ENCODE data around the gene LRRC52.

The LRRC52 gene

DNA sequence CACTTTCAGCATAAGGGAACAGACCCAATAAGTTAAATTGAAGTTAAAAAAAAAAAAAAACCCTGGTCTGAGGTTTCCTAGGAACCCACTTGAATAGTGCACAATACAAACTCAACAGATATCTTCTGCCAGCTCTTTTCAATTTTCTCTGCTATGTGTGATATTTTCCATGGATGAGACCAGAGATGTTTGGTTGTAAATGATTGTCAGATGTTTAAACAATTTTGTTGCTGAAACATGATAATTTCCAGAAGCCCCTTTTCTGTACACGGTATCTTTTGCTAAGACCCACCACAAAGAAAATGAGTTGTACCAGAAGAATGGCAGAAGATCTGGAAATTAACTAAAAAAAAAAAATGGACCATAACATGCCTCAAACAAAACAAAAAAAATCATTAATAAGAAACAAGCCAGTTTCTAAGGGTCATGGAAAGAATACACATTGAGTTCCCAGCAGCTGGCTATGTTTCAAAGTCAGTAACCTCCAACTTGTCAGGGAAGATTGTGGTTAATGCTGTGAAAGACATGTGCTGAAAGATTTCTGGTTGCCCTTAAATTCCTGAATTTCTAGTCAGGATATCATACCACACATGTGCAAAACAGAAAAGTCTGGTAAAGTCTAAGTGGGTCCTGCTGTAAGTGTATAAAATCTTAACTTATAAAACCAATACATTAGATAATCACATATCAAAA lies 51.6 kb downstream of the LRRC52 start:
- TF ChIP-seq, protein P1, sequence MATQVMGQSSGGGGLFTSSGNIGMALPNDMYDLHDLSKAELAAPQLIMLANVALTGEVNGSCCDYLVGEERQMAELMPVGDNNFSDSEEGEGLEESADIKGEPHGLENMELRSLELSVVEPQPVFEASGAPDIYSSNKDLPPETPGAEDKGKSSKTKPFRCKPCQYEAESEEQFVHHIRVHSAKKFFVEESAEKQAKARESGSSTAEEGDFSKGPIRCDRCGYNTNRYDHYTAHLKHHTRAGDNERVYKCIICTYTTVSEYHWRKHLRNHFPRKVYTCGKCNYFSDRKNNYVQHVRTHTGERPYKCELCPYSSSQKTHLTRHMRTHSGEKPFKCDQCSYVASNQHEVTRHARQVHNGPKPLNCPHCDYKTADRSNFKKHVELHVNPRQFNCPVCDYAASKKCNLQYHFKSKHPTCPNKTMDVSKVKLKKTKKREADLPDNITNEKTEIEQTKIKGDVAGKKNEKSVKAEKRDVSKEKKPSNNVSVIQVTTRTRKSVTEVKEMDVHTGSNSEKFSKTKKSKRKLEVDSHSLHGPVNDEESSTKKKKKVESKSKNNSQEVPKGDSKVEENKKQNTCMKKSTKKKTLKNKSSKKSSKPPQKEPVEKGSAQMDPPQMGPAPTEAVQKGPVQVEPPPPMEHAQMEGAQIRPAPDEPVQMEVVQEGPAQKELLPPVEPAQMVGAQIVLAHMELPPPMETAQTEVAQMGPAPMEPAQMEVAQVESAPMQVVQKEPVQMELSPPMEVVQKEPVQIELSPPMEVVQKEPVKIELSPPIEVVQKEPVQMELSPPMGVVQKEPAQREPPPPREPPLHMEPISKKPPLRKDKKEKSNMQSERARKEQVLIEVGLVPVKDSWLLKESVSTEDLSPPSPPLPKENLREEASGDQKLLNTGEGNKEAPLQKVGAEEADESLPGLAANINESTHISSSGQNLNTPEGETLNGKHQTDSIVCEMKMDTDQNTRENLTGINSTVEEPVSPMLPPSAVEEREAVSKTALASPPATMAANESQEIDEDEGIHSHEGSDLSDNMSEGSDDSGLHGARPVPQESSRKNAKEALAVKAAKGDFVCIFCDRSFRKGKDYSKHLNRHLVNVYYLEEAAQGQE (IDR thresholded peaks at IDR 0.05; ENCODE audit: insufficient read depth in 1 of 2, low read depth in 2 of 2, low read length in 2 of 2): no peak
- no peak for TF ChIP-seq TAF1 (IDR thresholded peaks at IDR 0.05; ENCODE audit: borderline replicate concordance, insufficient read depth, low read length)
- TF ChIP-seq FOXP2 (optimal IDR thresholded peaks at IDR 0.05; ENCODE audit: borderline replicate concordance, extremely low read depth, extremely low read length, insufficient read depth): no peak
- no peak for TF ChIP-seq POLR2AphosphoS5 (IDR thresholded peaks at IDR 0.05; ENCODE audit: low read depth, low read length)
- no peak for TF ChIP-seq SIN3A (IDR thresholded peaks at IDR 0.05; ENCODE audit: borderline replicate concordance, insufficient read depth, low read length)

DNA sequence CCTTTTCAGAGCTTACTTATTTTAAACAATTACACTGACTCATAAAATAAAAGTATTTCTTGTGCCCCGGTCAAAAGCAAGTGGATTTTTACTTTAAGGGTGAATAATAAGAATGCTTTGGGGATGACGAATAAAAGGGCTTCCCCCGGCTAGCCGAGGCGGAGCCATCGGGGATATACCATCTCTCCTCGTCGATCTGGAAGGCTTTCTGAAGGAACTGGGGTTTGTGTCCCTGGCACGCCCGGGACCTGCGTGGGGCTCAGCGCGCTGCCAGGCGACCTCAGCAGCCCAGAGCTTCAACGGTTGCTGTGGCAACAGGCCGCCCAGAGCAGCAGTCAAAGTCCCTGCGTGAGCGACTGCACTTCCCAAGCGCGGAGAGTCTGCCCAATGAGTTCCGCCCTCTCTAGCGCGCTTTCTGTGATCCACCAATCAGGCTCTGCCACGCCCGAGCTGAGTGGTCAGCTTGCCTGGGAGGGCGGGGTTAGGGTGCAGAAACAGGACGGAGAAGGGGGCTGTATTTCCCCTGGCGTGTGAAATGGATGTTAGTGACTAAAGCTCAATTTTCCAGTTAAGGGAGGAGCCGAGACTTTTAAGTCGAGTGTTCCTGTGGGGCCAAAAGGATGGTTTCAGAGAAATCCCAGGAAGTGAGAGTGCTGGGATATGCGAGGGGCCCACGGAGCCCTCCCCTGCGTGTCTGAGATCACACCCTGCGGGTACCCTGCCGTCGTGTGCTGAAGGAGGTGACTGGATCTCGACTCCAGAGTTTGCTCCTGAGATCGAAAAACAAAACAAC lies 54.3 kb downstream of the LRRC52 start:
- peak; percentile 11 for TF ChIP-seq FOXP2 (optimal IDR thresholded peaks at IDR 0.05; ENCODE audit: borderline replicate concordance, extremely low read depth, extremely low read length, insufficient read depth)
- no peak for TF ChIP-seq SIN3A (IDR thresholded peaks at IDR 0.05; ENCODE audit: borderline replicate concordance, insufficient read depth, low read length)

DNA sequence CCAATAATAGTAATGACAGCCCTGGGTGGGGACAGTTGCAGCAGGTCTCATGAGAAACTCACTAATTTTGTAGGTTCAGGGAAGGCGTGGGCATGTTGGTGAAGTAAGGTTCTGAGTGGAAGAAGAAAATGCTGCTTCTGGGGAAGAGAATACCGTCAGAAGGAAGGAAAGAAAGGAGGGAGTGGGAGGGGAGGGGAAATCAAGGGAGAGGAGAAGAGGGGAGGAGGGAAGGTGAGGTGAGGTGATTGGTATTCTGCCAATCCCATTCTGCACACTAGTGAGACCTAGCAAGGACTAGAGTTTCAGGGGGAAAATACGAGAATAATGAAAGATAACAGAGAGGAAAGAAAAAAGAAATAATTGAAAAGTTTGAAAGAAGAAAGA lies 54.9 kb downstream of the LRRC52 start:
- TF ChIP-seq TAF1 (IDR thresholded peaks at IDR 0.05; ENCODE audit: borderline replicate concordance, insufficient read depth, low read length): no peak
- TF ChIP-seq FOXP2 (optimal IDR thresholded peaks at IDR 0.05; ENCODE audit: borderline replicate concordance, extremely low read depth, extremely low read length, insufficient read depth): no peak
- TF ChIP-seq, protein P1 (IDR thresholded peaks at IDR 0.05; ENCODE audit: insufficient read depth in 1 of 2, low read depth in 2 of 2, low read length in 2 of 2): no peak
- TF ChIP-seq POLR2AphosphoS5 (IDR thresholded peaks at IDR 0.05; ENCODE audit: low read depth, low read length): no peak
- TF ChIP-seq SIN3A (IDR thresholded peaks at IDR 0.05; ENCODE audit: borderline replicate concordance, insufficient read depth, low read length): no peak

DNA sequence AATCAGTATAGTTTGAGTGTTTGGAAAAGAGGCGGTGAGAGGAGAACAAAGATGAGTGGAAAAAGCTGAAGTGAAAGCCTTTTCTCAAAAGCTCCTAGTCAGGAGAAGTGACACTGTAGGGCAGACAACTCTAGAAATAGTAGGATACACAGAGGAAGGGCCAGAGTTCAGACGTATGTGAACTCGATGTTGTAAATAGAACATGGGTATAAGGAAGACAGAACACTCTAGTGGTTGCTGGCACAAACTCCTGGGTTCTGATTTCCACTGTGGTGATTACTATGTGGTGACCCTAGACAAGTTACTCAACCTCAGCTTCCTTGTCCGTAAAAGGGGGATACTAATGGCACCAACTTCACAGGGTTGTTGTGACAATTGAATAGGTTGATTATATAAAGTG lies 57.0 kb downstream of the LRRC52 start:
- TF ChIP-seq SIN3A (IDR thresholded peaks at IDR 0.05; ENCODE audit: borderline replicate concordance, insufficient read depth, low read length): no peak
- TF ChIP-seq FOXP2 (optimal IDR thresholded peaks at IDR 0.05; ENCODE audit: borderline replicate concordance, extremely low read depth, extremely low read length, insufficient read depth): no peak
- TF ChIP-seq POLR2AphosphoS5 (IDR thresholded peaks at IDR 0.05; ENCODE audit: low read depth, low read length): no peak
- TF ChIP-seq TAF1 (IDR thresholded peaks at IDR 0.05; ENCODE audit: borderline replicate concordance, insufficient read depth, low read length): no peak
- TF ChIP-seq, protein P1 (IDR thresholded peaks at IDR 0.05; ENCODE audit: insufficient read depth in 1 of 2, low read depth in 2 of 2, low read length in 2 of 2): no peak

DNA sequence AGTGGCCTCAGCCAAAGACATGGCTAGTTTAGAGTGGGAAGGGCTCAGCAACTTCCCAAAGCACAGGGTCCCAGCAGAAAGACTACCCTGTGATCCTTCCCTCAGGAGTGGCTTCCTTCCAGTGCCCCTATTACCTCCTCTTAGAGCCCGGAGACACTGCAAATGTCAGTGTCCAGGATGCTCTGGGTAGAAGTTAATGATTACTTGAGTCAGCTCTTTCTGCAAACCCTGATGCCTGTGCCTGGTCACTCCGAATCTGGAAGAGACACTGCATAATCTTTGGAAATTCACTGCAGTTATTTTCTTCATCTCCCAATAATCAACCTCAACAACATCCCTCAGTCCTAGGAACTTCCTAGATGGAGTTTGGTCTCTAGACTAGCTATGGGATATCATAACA lies 60.0 kb downstream of the LRRC52 start:
- TF ChIP-seq, protein P1 (IDR thresholded peaks at IDR 0.05; ENCODE audit: insufficient read depth in 1 of 2, low read depth in 2 of 2, low read length in 2 of 2): no peak
- TF ChIP-seq FOXP2 (optimal IDR thresholded peaks at IDR 0.05; ENCODE audit: borderline replicate concordance, extremely low read depth, extremely low read length, insufficient read depth) (no peak), SIN3A (IDR thresholded peaks at IDR 0.05; ENCODE audit: borderline replicate concordance, insufficient read depth, low read length) (no peak), TAF1 (IDR thresholded peaks at IDR 0.05; ENCODE audit: borderline replicate concordance, insufficient read depth, low read length) (no peak)
